Measurements from ENCODE around the gene NOS3. TPM values are rescaled to one million over a fixed set of nuclear protein-coding genes. Genes with fewer than 3 reads are reported as not detected.
"Not testable (repeated sequence)": the region's sequence is repeated elsewhere in the genome, so short reads cannot be mapped to it uniquely, and the experiment has no call there.

Gene NOS3
- polyA plus RNA-seq, 1 experiment: 1.3 TPM

DNA sequence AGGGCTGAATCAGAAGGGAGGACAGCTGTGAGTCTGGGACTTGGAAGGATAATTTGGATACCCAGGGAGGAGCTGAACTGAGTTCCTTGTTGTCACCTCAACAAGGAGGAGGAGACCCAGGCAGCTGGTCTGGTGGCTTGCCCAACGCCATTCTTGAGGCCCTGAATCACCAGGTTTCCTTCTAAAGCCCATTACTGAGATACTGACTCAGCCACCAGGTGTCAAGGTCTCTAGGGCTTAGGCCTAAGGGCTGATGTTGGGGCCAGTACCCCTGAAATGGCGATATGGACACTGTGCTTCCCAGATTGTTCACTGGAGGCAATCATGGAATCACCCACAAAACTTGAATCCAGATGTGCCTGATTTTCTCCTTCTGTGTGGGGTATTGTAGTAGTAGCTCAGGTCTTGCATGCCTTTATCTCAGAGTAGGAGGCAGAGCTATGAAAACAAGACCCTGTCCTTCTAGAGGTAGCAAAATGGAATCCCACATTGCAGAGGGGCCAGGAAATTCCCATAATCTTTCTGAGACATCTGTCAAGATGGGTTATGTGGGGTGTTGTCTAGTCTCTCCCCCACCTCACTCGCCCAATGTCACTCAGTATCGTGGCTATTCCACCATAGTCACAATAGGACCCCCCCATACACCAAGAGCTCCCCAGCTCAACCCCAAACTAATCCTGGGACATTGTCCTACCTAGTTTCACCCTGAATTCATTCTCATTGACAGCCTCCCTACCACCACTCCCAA, 35.3 kb downstream of the NOS3 start:
- ChIA-PET POLR2A (no interaction called here), CTCF (interaction anchor here (0.6 to 1.3 kb wide), 3 partner anchors 10 to 147 kb away, joined by 3 read pairs; no protein-coding TSS in a partner anchor)
- DNase-seq (ENCODE audit: low read depth): no peak
- Histone ChIP-seq H3K27me3 (ENCODE audit: control insufficient read depth, insufficient read depth, low read length) (peaks cover 4% of the 10 kb centered on the region; the same call in 1 of the 2 replicates), H3K4me3 (ENCODE audit: low read depth, low read length) (no peak overlapping the region), H3K36me3 (ENCODE audit: control insufficient read depth, insufficient read depth, low read length) (no peaks in the 10 kb centered on the region)
- TF ChIP-seq, protein P1, sequence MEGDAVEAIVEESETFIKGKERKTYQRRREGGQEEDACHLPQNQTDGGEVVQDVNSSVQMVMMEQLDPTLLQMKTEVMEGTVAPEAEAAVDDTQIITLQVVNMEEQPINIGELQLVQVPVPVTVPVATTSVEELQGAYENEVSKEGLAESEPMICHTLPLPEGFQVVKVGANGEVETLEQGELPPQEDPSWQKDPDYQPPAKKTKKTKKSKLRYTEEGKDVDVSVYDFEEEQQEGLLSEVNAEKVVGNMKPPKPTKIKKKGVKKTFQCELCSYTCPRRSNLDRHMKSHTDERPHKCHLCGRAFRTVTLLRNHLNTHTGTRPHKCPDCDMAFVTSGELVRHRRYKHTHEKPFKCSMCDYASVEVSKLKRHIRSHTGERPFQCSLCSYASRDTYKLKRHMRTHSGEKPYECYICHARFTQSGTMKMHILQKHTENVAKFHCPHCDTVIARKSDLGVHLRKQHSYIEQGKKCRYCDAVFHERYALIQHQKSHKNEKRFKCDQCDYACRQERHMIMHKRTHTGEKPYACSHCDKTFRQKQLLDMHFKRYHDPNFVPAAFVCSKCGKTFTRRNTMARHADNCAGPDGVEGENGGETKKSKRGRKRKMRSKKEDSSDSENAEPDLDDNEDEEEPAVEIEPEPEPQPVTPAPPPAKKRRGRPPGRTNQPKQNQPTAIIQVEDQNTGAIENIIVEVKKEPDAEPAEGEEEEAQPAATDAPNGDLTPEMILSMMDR (IDR thresholded peaks at IDR 0.05; ENCODE audit: insufficient read depth, low read depth, low read length): no peak

DNA sequence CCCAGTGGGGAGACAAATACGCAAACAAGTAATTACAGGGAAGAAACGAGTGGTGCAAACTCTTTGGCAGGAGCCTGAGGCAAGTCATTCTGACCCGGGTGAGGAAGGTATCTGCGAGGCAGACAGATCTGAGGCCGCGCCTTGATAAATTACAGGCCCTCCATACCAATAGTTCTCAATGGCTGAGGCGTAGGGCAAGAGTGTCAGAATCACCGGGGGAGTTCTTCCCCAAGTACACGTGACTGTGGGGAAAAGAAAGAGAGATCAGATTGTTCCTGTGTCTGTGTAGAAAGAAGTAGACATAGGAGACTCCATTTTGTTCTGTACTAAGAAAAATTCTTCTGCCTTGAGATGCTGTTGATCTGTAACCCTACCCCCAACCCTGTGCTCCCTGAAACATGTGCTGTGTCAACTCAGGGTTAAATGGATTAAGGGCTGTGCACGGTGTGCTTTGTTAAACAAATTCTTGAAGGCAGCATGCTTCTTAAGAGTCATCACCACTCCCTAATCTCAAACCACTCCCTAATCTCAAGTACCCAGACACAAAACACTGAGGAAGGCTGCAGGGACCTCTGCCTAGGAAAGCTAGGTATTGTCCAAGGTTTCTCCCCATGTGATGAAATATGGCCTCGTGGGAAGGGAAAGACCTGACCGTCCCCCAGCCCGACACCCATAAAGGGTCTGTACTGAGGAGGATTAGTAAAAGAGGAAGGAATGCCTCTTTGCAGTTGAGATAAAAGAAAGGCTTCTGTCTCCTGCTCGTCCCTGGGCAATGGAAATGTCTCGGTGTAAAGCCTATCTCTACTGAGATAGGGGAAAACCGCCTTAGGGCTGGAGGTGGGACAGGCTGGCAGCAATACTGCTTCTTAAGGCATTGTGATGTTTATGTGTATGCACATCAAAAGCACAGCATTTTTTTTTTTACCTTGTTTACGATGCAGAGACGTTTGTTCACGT, 36.2 kb downstream of the NOS3 start:
- H3K4me3 ChIP-seq (ENCODE audit: low read depth, low read length); POLR2A ChIA-PET: not testable (repeated sequence)
- CTCF ChIA-PET: interaction anchor here (0.6 to 2.9 kb wide), 5 partner anchors 8 to 146 kb away, joined by 3 to 22 read pairs (median 3); no protein-coding TSS in a partner anchor

DNA sequence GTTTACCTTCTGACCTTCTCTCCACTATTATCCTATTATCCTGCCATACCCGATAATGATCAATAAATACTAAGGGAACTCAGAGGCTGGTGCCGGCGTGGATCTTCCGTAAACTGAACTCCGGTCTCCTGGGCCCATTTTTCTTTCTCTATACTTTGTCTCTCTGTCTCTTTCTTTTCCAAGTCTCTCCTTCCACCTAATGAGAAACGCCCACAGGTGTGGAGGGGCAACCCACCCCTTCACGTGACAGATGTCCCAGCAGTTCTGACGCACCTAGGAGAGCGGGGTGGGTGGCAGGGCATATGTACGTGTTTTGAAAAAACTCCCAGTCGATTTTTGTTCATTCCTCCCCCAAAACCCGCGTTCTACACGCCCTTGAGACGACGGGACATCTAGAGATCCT, 36.9 kb downstream of the NOS3 start:
- ChIA-PET CTCF (interaction anchor here (0.8 to 2.9 kb wide), 9 partner anchors 9 to 86 kb away, joined by 3 to 22 read pairs (median 7); partner anchors contain the start of gene TMUB1), POLR2A (interaction anchor here (1.3 kb wide), 1 partner anchor 11 kb away, joined by 4 read pairs; no protein-coding TSS in a partner anchor)
- peak overlapping the region; percentile 84 for H3K4me3 ChIP-seq (ENCODE audit: low read depth, low read length)
- not testable (repeated sequence) for DNase-seq (ENCODE audit: low read depth); H3K27me3 ChIP-seq (ENCODE audit: control insufficient read depth, insufficient read depth, low read length); H3K36me3 ChIP-seq (ENCODE audit: control insufficient read depth, insufficient read depth, low read length)

More for the DNA sequence above, 36.2 kb downstream of the NOS3 start:
- H3K36me3 ChIP-seq (ENCODE audit: control insufficient read depth, insufficient read depth, low read length); DNase-seq (ENCODE audit: low read depth); H3K27me3 ChIP-seq (ENCODE audit: control insufficient read depth, insufficient read depth, low read length): not testable (repeated sequence)

DNA sequence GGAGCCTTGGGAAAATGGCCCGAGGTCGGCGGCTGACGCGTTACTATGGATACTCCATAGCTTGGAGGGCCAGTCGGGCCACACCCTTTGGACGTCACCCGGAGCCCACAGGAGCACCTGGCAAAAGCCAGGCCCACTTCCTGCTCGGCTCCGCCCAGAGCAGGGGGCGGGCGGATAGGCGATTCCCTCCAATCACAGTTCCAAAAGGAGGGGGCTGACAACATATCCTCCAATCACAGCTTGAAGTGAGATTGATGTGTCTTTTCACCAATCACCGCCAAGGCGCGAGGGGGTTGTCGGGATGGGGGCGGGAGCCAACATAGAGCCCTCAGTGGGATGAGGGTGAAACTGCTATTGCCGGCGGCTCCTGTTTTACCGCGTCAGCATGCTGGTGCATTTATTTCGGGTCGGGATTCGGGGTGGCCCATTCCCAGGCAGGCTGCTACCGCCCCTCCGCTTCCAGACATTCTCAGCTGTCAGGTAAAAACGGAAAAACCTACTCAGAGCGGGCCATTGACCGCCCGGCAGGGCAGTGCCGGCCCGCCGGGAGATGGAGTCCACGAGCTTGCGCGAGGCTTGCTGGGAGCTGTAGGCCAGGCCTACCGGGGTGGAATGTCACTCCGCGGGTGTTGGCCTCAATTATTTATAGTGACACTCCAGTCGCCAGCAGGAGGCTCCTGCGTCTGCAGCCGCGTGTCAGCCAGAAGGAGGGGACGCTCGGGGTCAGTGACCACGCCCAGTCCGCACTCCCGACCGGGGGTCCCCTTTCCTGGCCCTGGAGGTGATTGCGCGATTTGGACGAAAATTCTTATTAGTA, 37.5 kb downstream of the NOS3 start, which contains the start of gene ABCB8:
Gene ABCB8, plus strand, starts transcription at position 320 of the 817 bp plus-strand sequence. Its CDS starts 66 bp downstream, at position 386.
- Histone ChIP-seq H3K4me3 (ENCODE audit: low read depth, low read length) (peak within 1 kb of the TSS; percentile 84), H3K27me3 (ENCODE audit: control insufficient read depth, insufficient read depth, low read length) (0 out of 2 replicates have a peak, but pooled peaks cover 1% of the 10 kb centered on the region), H3K36me3 (ENCODE audit: control insufficient read depth, insufficient read depth, low read length) (no peaks in the 10 kb centered on the region; the same call in 1 of the 2 replicates)
- CTCF ChIA-PET: interaction anchor here (0.8 to 2.9 kb wide), 10 partner anchors 9 to 85 kb away, joined by 3 to 22 read pairs (median 6); partner anchors contain the start of gene TMUB1
- DNase-seq (ENCODE audit: low read depth): peak; percentile 99
- POLR2A ChIA-PET: interaction anchor here (0.6 to 1.3 kb wide), 3 partner anchors 10 to 199 kb away, joined by 3 to 4 read pairs (median 3); partner anchors contain the start of gene ABCF2
- TF ChIP-seq, protein P1 (IDR thresholded peaks at IDR 0.05; ENCODE audit: insufficient read depth, low read depth, low read length): peak; percentile 50

DNA sequence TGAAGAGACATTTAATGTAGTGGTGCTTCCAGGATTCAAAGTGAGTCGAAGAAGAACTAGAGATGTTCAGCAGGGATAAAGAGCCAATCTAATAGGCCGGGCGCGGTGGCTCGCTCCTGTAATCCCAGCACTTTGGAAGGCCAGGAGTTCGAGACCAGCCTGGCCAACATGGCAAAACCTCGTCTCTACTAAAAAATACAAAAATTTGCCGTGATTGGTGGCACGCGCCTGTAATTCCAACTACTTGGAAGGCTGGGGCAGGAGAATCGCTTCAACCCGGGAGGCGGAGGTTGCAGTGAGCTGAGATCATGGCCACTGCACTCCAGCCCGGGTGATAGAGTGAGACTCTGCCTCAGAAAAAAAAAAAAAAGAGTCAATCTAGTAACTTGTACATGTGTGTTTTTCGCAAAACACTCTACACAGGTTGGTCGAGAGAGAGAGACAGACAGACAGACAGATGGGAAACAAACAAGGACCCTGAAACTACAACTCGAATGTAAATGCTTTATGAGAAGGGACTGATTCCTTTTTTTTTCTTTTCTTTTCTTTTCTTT, 38.2 kb downstream of the NOS3 start:
- TF ChIP-seq, protein P1 (IDR thresholded peaks at IDR 0.05; ENCODE audit: insufficient read depth, low read depth, low read length): no peak

More for the DNA sequence above, 38.2 kb downstream of the NOS3 start:
- peak overlapping the region; percentile 84 for H3K4me3 ChIP-seq (ENCODE audit: low read depth, low read length)
- H3K36me3 ChIP-seq (ENCODE audit: control insufficient read depth, insufficient read depth, low read length): no peaks in the 10 kb centered on the region; the same call in 1 of the 2 replicates
- ChIA-PET CTCF (interaction anchor here (1.0 to 2.9 kb wide), 7 partner anchors 8 to 84 kb away, joined by 4 to 22 read pairs (median 7); partner anchors contain the start of gene TMUB1), POLR2A (interaction anchor here (1.0 to 1.3 kb wide), 2 partner anchors 9 to 81 kb away, joined by 3 to 4 read pairs; no protein-coding TSS in a partner anchor)
- no peaks in the 10 kb centered on the region for H3K27me3 ChIP-seq (ENCODE audit: control insufficient read depth, insufficient read depth, low read length)
- no peak for DNase-seq (ENCODE audit: low read depth)
